Nephron progenitor cell (in vitro differentiated cells): ENCODE results near the gene EXOSC7.

Source experiments
- DNase-seq: peaks from one replicate; pipeline ENCODE4 v3.0.0; 2021
- H3K27ac Mint-ChIP-seq: 2 replicates; pipeline ENCODE4 v1.8.0; 2021; ENCODE audit warnings: mild to moderate bottlenecking, moderate library complexity, mixed read lengths
- H3K27me3 Mint-ChIP-seq: 2 replicates; pipeline ENCODE4 v1.8.0; 2021; ENCODE audit warnings: mild to moderate bottlenecking, low read depth, mixed read lengths; ENCODE audit not compliant: poor library complexity
- H3K36me3 Mint-ChIP-seq: 2 replicates; pipeline ENCODE4 v1.8.0; 2021; ENCODE audit warnings: low read depth, mixed read lengths
- H3K4me1 Mint-ChIP-seq: 2 replicates; pipeline ENCODE4 v1.8.0; 2021; ENCODE audit warnings: mixed read lengths
- H3K4me3 Mint-ChIP-seq: 2 replicates; pipeline ENCODE4 v1.8.0; 2021; ENCODE audit warnings: mild to moderate bottlenecking, moderate library complexity, mixed read lengths
- H3K9me3 Mint-ChIP-seq: 2 replicates; pipeline ENCODE4 v1.8.0; 2021; ENCODE audit warnings: mild to moderate bottlenecking, moderate library complexity, mixed read lengths
- TF ChIP-seq, protein P1 (sequence below): fragments of 200-600 bp; sonication (generic); IDR thresholded peaks from 2 replicates; pipeline ENCODE4 v1.5.0; 2021; ENCODE audit warnings: antibody characterized with exemption

The EXOSC7 gene

DNA sequence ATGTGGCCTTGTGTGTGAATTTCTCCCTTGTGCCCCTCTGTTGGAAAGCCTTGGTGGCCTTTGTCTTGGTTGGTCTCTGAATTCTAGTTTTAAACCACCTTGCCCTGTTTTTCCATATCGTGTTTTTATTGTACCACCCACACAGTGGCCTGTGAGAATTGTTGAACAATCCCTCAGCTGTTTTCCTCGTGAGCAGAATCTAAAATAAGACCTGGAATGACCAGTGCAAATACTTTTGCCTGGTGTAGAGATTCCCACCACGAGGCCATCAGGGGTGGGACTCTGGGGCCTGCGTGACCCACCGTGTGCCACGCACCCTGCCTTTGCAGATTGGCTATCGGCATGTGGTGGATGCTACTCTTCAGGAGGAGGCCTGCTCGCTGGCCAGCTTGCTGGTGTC is 31.0 kb downstream of the EXOSC7 start:
- peaks cover 87% of the 10 kb centered on the region for H3K36me3 Mint-ChIP-seq
- H3K27me3 Mint-ChIP-seq, result no peaks in the 10 kb centered on the region
- H3K4me1 Mint-ChIP-seq, result peaks cover 20% of the 10 kb centered on the region
- peaks cover 31% of the 10 kb centered on the region for H3K9me3 Mint-ChIP-seq
- DNase-seq, result no peak
- TF ChIP-seq, protein P1, sequence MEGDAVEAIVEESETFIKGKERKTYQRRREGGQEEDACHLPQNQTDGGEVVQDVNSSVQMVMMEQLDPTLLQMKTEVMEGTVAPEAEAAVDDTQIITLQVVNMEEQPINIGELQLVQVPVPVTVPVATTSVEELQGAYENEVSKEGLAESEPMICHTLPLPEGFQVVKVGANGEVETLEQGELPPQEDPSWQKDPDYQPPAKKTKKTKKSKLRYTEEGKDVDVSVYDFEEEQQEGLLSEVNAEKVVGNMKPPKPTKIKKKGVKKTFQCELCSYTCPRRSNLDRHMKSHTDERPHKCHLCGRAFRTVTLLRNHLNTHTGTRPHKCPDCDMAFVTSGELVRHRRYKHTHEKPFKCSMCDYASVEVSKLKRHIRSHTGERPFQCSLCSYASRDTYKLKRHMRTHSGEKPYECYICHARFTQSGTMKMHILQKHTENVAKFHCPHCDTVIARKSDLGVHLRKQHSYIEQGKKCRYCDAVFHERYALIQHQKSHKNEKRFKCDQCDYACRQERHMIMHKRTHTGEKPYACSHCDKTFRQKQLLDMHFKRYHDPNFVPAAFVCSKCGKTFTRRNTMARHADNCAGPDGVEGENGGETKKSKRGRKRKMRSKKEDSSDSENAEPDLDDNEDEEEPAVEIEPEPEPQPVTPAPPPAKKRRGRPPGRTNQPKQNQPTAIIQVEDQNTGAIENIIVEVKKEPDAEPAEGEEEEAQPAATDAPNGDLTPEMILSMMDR, result no peak
- no peak overlapping the region for H3K4me3 Mint-ChIP-seq
- no peak overlapping the region for H3K27ac Mint-ChIP-seq

DNA sequence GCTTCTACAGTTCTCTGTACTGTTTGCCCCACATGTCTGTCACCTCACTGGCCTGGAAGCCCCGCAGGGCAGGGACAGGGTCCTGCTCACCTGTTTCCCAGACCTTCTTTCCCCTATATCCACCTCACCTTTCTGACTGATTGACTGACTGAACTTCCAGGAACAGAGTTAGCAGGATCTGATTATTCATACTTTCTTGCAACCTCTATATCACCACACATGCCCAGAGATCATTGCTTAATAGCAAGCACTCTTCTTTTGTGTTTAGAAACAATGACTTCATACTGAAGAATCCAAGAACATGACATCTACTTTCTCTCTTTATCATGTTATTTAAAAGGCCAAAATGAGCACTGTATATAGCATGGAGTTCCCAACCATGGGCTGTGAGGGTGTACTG is 32.1 kb downstream of the EXOSC7 start:
- Mint-ChIP-seq H3K9me3 (peaks cover 29% of the 10 kb centered on the region), H3K27ac (no peak overlapping the region)

DNA sequence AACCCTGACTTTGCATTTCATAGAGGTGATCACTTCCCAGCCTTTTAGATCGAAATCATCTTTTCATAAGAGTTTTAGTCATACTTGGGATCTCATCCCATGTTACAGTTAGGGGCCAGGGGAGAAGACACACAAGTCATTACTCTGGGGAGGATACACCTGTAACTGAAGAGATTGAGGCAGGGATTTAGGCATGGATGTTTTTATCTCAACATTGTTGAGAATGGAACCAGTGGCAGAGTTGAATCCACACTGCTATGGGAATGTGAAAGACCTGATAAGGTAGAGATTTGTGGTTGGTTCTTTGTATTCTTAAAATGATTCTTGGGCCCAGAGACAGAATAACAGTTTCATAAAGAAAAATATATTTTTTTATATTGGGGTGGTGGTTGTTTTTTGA is 33.8 kb downstream of the EXOSC7 start:
- TF ChIP-seq, protein P1, result no peak
- no peak for DNase-seq
- Mint-ChIP-seq H3K4me1 (peaks cover 31% of the 10 kb centered on the region), H3K4me3 (no peak overlapping the region), H3K27ac (no peak overlapping the region), H3K36me3 (peaks cover 78% of the 10 kb centered on the region), H3K27me3 (no peaks in the 10 kb centered on the region), H3K9me3 (peaks cover 14% of the 10 kb centered on the region)

More for the DNA sequence above, 32.1 kb downstream of the EXOSC7 start:
- no peaks in the 10 kb centered on the region for H3K27me3 Mint-ChIP-seq
- H3K4me3 Mint-ChIP-seq, result no peak overlapping the region
- TF ChIP-seq, protein P1, result no peak
- H3K4me1 Mint-ChIP-seq, result peaks cover 31% of the 10 kb centered on the region
- no peak for DNase-seq
- H3K36me3 Mint-ChIP-seq, result peaks cover 87% of the 10 kb centered on the region

DNA sequence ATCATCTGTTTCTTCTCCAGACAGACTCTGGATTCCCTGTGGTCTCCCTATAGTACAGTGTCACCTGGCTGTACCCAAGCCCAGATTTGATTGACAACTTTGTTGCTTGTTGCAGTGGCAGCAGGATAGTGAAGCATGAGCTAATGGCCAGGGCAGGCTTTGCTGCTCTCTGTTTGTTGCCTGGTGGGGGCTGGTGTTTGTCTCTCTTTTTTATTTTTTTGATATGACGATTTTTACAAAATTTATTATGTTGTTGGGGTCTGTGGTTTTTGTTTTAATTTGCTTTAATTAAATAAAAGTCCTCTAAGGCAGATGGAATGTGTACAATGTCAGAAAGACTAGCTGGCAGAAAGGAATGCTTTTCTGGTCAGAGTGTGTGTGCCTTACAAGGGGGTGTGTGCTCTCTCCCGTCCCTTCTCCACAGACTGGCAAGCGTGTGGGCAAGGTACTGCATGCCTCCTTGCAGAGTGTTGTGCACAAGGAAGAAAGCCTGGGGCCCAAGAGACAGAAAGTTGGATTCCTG is 34.8 kb downstream of the EXOSC7 start:
- H3K27me3 Mint-ChIP-seq, result no peaks in the 10 kb centered on the region
- peak overlapping the region; percentile 90 for H3K27ac Mint-ChIP-seq
- peaks cover 31% of the 10 kb centered on the region for H3K4me1 Mint-ChIP-seq
- H3K9me3 Mint-ChIP-seq, result peaks cover 4% of the 10 kb centered on the region
- DNase-seq, result no peak
- H3K36me3 Mint-ChIP-seq, result peaks cover 73% of the 10 kb centered on the region
- peak overlapping the region; percentile 16 for H3K4me3 Mint-ChIP-seq
- TF ChIP-seq, protein P1, result no peak

DNA sequence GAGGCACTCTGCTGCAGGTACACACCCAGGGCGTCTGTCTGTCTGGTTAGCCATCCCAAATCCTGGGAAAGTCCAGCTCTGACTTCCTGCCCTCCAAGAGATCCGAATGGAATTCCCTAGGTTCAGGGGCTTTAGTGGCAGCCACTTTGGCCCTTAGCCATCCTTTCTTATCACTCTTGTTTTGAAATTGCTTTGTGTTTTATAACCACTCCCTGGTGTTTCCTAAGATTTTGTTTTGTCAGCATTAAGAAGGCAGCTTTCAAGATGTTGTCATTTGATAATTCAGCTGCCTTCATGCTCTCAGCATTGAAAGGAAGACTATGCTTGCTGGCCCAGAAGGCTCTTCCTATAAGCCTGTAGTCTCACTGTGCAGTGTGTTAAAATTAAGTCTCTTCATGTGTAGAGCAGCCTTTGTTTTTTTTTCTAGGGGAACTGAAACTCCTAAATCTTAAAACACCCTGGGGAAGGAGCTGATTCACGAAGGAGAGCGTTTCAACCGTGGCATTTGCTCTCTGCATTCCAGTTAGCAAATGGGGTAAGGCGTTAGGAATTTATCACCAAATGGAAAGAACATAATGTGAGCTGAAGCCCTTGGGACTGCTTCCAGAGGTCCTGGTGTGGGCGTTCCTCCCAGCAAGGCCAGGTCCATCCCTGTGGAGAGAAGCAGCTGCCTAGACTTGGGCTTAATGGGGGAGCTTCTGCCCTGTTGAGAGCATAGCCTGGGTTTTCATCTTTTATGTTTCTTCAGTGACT is 35.9 kb downstream of the EXOSC7 start:
- TF ChIP-seq, protein P1, result no peak
- H3K4me3 Mint-ChIP-seq, result no peak overlapping the region
- H3K27ac Mint-ChIP-seq, result peak overlapping the region; percentile 90
- H3K9me3 Mint-ChIP-seq, result peaks cover 2% of the 10 kb centered on the region
- H3K36me3 Mint-ChIP-seq, result peaks cover 70% of the 10 kb centered on the region
- peaks cover 31% of the 10 kb centered on the region for H3K4me1 Mint-ChIP-seq
- no peaks in the 10 kb centered on the region for H3K27me3 Mint-ChIP-seq
- DNase-seq, result no peak

DNA sequence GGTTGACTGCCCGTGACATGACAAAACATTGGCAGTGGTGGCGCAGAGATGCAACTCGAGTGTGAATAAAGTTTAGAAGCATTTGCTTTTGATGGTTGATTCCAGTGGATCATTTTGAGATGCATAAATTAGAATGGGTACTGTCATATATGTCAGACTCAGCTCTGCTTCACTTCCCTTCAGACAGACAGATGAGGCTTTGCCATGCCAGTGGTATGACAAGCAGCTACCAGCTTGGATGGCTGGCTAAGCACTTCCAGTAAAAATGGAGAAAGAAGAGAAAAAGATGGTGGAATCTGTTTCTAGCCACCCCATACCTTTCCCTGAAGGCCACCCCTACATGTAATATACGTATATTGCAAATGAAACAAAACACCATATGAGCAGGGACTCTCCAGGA is 36.5 kb downstream of the EXOSC7 start:
- Mint-ChIP-seq H3K27me3 (no peaks in the 10 kb centered on the region), H3K4me1 (peaks cover 31% of the 10 kb centered on the region), H3K27ac (peak overlapping the region; percentile 90), H3K9me3 (no peaks in the 10 kb centered on the region), H3K4me3 (no peak overlapping the region), H3K36me3 (peaks cover 69% of the 10 kb centered on the region)
- no peak for DNase-seq
- TF ChIP-seq, protein P1, result no peak
